Endothelial cell of umbilical vein (primary cell): Measurements from ENCODE around the gene SPEF1. TPM values are rescaled to one million over a fixed set of nuclear protein-coding genes. Genes with fewer than 3 reads are reported as not detected.

Source experiments
- BruUV-seq: library from RNA; stranded (reverse); fragments of 400-500 nt; replicated peaks from 2 replicates; lab custom pipeline; 2021; lab: Mats Ljungman, UMichigan
- CTCF ChIA-PET: fragments of 300-600, 350-600 bp; sonication (Branson Sonifier 250); formaldehyde crosslinking; loops from one replicate; lab custom pipeline; 2021; ENCODE audit warnings: antibody characterized with exemption, inconsistent platforms; lab: Charles Lee
- POLR2A ChIA-PET: fragments of 300-600, 350-600 bp; sonication (Branson Sonifier 250); formaldehyde crosslinking; loops from one replicate; lab custom pipeline; 2021; ENCODE audit warnings: antibody characterized with exemption, inconsistent platforms; lab: Charles Lee
- DNase-seq: peaks from one replicate; pipeline ENCODE4 v3.0.0-alpha.2; 2011; ENCODE audit warnings: low read depth, low spot score
- FAIRE-seq: peaks from 2 replicates; lab custom pipeline; 2011; peaks lifted over from hg19 to GRCh38; lab: Jason Lieb, UNC
- H2AFZ ChIP-seq: 2 replicates; pipeline ENCODE4 v1.6.0; 2012; ENCODE audit warnings: low read depth, low read length, control low read depth, inconsistent platforms
- H3K27ac ChIP-seq: 2 replicates; pipeline ENCODE4 v1.5.1; 2011; ENCODE audit warnings: low read depth, mild to moderate bottlenecking, control low read depth, low read length, moderate library complexity; ENCODE audit not compliant: insufficient read depth
- H3K27me3 ChIP-seq, 2 experiments: 2 replicates each; pipeline versions ENCODE4 v1.6.0 to v1.6.1; 2011; ENCODE audit warnings: low read length in 2 of 2, mixed read lengths in 1 of 2; ENCODE audit not compliant: control insufficient read depth in 2 of 2, insufficient read depth in 2 of 2
- H3K36me3 ChIP-seq, 2 experiments: 2 replicates in 1 of 2; 3 replicates in 1 of 2; pipeline ENCODE4 v1.5.1; 2011; ENCODE audit warnings: low read length in 2 of 2, mild to moderate bottlenecking in 1 of 2, moderate library complexity in 1 of 2; ENCODE audit not compliant: control insufficient read depth in 2 of 2, insufficient read depth in 2 of 2; ENCODE audit errors: extremely low read depth in 1 of 2
- H3K4me1 ChIP-seq: 3 replicates; pipeline ENCODE4 v1.5.1; 2011; ENCODE audit warnings: mild to moderate bottlenecking, low read length; ENCODE audit not compliant: control insufficient read depth, insufficient read depth; ENCODE audit errors: extremely low read depth
- H3K4me2 ChIP-seq: 2 replicates; pipeline ENCODE4 v1.6.1; 2011; ENCODE audit warnings: low read length, control low read depth, mixed read lengths; ENCODE audit not compliant: insufficient read depth
- H3K4me3 ChIP-seq, 3 experiments: fragments of 200-600 bp in 1 of 3; sonication (generic), shearing (Covaris generic) in 1 of 3; replicated peaks in 1 of 3; 2 replicates each; pipeline ENCODE4 v1.5.1; 2011 to 2016; ENCODE audit warnings: control low read depth in 3 of 3, low read length in 3 of 3, mild to moderate bottlenecking in 2 of 3, inconsistent platforms in 1 of 3, low read depth in 1 of 3, moderate library complexity in 1 of 3; ENCODE audit not compliant: insufficient read depth in 1 of 3
- H3K79me2 ChIP-seq: 2 replicates; pipeline ENCODE4 v1.6.0; 2012; ENCODE audit warnings: low read length, inconsistent platforms; ENCODE audit not compliant: control insufficient read depth, insufficient read depth
- H3K9ac ChIP-seq: replicated peaks from 2 replicates; pipeline ENCODE3; 2011; ENCODE audit warnings: low read length, control low read depth; ENCODE audit not compliant: insufficient read depth; ENCODE audit errors: extremely low read depth
- H3K9me1 ChIP-seq: replicated peaks from 3 replicates; pipeline ENCODE4 v1.6.0; 2011; ENCODE audit warnings: mild to moderate bottlenecking, low read length; ENCODE audit not compliant: control insufficient read depth, insufficient read depth; ENCODE audit errors: extremely low read depth
- H3K9me3 ChIP-seq: replicated peaks from 2 replicates; pipeline ENCODE4 v1.5.1; 2012; ENCODE audit warnings: low read length, inconsistent platforms; ENCODE audit not compliant: control insufficient read depth, insufficient read depth
- H4K20me1 ChIP-seq: replicated peaks from 2 replicates; pipeline ENCODE3; 2011; ENCODE audit warnings: mild to moderate bottlenecking, low read length; ENCODE audit not compliant: control insufficient read depth, insufficient read depth; ENCODE audit errors: extremely low read depth
- EZH2 ChIP-seq: IDR thresholded peaks from 2 replicates; pipeline ENCODE4 v1.6.1; 2012; ENCODE audit warnings: borderline replicate concordance, low read depth, mild to moderate bottlenecking, moderate library complexity, low read length, inconsistent platforms; ENCODE audit not compliant: severe bottlenecking
- FOS ChIP-seq: IDR thresholded peaks from 2 replicates; pipeline ENCODE4 v1.6.1; 2011; ENCODE audit warnings: mild to moderate bottlenecking, low read length, moderate library complexity, borderline replicate concordance; ENCODE audit not compliant: insufficient read depth
- GATA2 ChIP-seq: IDR thresholded peaks from 2 replicates; pipeline ENCODE4 v1.7.0; 2011; ENCODE audit warnings: low read depth, mild to moderate bottlenecking, moderate library complexity, mixed read lengths, low read length; ENCODE audit not compliant: insufficient read length, insufficient read depth
- JUN ChIP-seq: IDR thresholded peaks from 2 replicates; pipeline ENCODE4 v1.6.1; 2011; ENCODE audit warnings: borderline replicate concordance, low read depth; ENCODE audit not compliant: insufficient read length, insufficient read depth
- MYC ChIP-seq: IDR thresholded peaks from one replicate; pipeline ENCODE4 v1.6.1; 2011; ENCODE audit warnings: mild to moderate bottlenecking, low read depth, low read length
- POLR2A ChIP-seq: IDR thresholded peaks from 2 replicates; pipeline ENCODE4 v1.6.1; 2012; ENCODE audit warnings: low read depth, mild to moderate bottlenecking, control low read depth, low read length
- POLR2AphosphoS5 ChIP-seq: IDR thresholded peaks from 2 replicates; pipeline ENCODE4 v1.6.1; 2012; ENCODE audit warnings: low read depth, mild to moderate bottlenecking, control low read depth, low read length, moderate library complexity; ENCODE audit not compliant: insufficient read depth
- dilution Hi-C: fragments of 300-500 bp; cut with MboI; formaldehyde crosslinking; loops from one replicate; pipeline ENCODE4 v1.15.0; 2019; ENCODE audit warnings: low sequenced_read_pairs; ENCODE audit not compliant: extremely low pct_ligation_motif_present
- intact Hi-C: fragments of 100-400 bp; cut with micrococcal nuclease; formaldehyde crosslinking; loops from one replicate; pipeline ENCODE4 v1.10.0; 2022
- polyA plus RNA-seq, 4 experiments: library from polyadenylated mRNA; depleted of rRNA in 3 of 4; stranded (reverse) in 3 of 4; unstranded in 1 of 4; fragments of >200 nt; gene quantifications; 2 replicates each; pipeline versions ENCODE4 v1.2.1 to v1.2.3, GENCODE V29; 2011 to 2012; ENCODE audit warnings: missing spikeins in 1 of 4
- total RNA-seq: library from RNA; stranded (reverse); gene quantifications from 2 replicates; pipeline ENCODE4 v1.2.3, GENCODE V29; 2021
- TF ChIP-seq, protein P1 (sequence below), 2 donors: IDR thresholded peaks; 1 replicate in 1 of 2; 2 replicates in 1 of 2; pipeline ENCODE4 v1.5.1; 2011; ENCODE audit warnings: low read length in 2 of 2, mild to moderate bottlenecking in 2 of 2, moderate library complexity in 2 of 2, control low read depth in 1 of 2, inconsistent platforms in 1 of 2, low read depth in 1 of 2; ENCODE audit not compliant: insufficient read depth in 1 of 2; ENCODE audit errors: extremely low read depth in 1 of 2
- TF ChIP-seq, protein P2 (sequence below): IDR thresholded peaks from 2 replicates; pipeline ENCODE4 v1.6.1; 2011; ENCODE audit not compliant: insufficient read depth, insufficient read length

SPEF1 gene
- total and polyA plus RNA-seq, 2 donors (not counting 3 experiments of a cell fraction or from before 2014, with no cell fraction given): 0.07 to 0.44 TPM

DNA sequence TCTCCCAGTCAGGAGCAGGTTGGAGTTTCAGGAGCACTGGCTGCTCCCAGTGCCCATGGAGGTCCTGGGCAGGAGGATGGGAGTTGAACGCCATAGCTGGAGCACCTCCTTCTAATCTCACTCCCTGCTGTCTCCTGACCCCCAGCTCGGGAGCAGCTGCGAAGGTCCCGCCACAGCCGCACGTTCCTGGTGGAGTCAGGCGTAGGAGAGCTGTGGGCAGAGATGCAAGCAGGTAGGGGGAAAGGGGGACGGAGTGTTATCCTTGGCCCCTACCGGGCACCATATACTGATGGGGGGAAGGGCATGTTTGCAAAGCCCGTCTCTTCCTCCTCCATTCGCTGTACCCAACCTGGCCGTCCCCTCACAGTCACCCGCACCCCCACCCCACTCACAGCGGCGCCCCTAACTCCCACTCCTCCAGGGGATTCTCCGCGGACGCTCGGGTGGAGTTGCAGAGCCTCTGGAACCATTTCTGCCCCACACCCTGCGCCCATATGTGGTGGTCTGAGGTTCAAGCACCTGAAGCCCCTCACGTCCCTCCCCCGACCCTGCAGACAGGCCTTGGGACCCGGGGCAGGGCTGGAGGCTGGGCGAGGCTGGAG is 32.1 kb downstream of the SPEF1 start:
- Histone ChIP-seq H3K79me2 (no peaks in the 10 kb centered on the region), H3K4me3 (no peak overlapping the region), H3K4me1 (no peaks in the 10 kb centered on the region), H3K36me3 (peaks cover 0 to 3% of the 10 kb centered on the region in 2 experiments), H3K9ac (no peak overlapping the region), H3K27ac (no peak overlapping the region), H3K4me2 (no peak overlapping the region), H4K20me1 (no peaks in the 10 kb centered on the region), H3K9me3 (no peaks in the 10 kb centered on the region), H2AFZ (no peak overlapping the region), H3K27me3 (no peaks in the 10 kb centered on the region), H3K9me1 (no peaks in the 10 kb centered on the region)
- BruUV-seq: no TSS peak
- intact Hi-C loops: loop anchor here (1.0 kb wide), 1 partner anchor 33 kb away; no protein-coding TSS in a partner anchor
- no peak for TF ChIP-seq FOS
- no peak for TF ChIP-seq MYC
- TF ChIP-seq POLR2A: no peak
- TF ChIP-seq GATA2: no peak
- TF ChIP-seq EZH2: no peak
- TF ChIP-seq, protein P1, sequence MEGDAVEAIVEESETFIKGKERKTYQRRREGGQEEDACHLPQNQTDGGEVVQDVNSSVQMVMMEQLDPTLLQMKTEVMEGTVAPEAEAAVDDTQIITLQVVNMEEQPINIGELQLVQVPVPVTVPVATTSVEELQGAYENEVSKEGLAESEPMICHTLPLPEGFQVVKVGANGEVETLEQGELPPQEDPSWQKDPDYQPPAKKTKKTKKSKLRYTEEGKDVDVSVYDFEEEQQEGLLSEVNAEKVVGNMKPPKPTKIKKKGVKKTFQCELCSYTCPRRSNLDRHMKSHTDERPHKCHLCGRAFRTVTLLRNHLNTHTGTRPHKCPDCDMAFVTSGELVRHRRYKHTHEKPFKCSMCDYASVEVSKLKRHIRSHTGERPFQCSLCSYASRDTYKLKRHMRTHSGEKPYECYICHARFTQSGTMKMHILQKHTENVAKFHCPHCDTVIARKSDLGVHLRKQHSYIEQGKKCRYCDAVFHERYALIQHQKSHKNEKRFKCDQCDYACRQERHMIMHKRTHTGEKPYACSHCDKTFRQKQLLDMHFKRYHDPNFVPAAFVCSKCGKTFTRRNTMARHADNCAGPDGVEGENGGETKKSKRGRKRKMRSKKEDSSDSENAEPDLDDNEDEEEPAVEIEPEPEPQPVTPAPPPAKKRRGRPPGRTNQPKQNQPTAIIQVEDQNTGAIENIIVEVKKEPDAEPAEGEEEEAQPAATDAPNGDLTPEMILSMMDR (IDR thresholded peaks at IDR 0.05; ENCODE audit: extremely low read depth in 1 of 2, insufficient read depth in 1 of 2, low read depth in 1 of 2, low read length in 2 of 2): no peak
- TF ChIP-seq, protein P2, sequence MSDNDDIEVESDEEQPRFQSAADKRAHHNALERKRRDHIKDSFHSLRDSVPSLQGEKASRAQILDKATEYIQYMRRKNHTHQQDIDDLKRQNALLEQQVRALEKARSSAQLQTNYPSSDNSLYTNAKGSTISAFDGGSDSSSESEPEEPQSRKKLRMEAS: no peak
- TF ChIP-seq JUN: no peak
- no peak for TF ChIP-seq POLR2AphosphoS5
- ChIA-PET POLR2A (no interaction called here), CTCF (interaction anchor here (0.6 to 5.6 kb wide), 9 partner anchors 9 to 75 kb away, joined by 3 to 75 read pairs (median 5); partner anchors contain the start of genes ADISSP and SPEF1)
- FAIRE-seq (no peak), DNase-seq (no peak)
- dilution Hi-C loops: no loop called here
